Natural killer cell (primary cell): ENCODE measurements around the gene PALLD. TPM values are rescaled to one million over a fixed set of nuclear protein-coding genes. Genes with fewer than 3 reads are reported as not detected.

ENCODE experiments used
- ATAC-seq, 3 donors: fragments of 150-1000 bp in 2 of 3; fragments of 200-7000 bp in 1 of 3; cut with Tn5 transposase; 1 replicate in 1 of 3; 2 replicates in 2 of 3; pipeline ENCODE4 v1.10.0; 2021; ENCODE audit warnings: mild to moderate bottlenecking in 2 of 3, moderate library complexity in 2 of 3
- DNase-seq, 2 donors: peaks; one replicate each; pipeline versions ENCODE4 v3.0.0 to v3.0.0-alpha.2; 2013 to 2021; ENCODE audit warnings: mixed read lengths in 1 of 2
- H3K27ac ChIP-seq: one replicate; pipeline ENCODE4 v1.5.1; 2013; ENCODE audit warnings: mild to moderate bottlenecking, low read length
- H3K27me3 ChIP-seq: one replicate; pipeline ENCODE4 v1.6.1; 2013; ENCODE audit warnings: low read length; ENCODE audit not compliant: control insufficient read depth, insufficient read depth
- H3K36me3 ChIP-seq: one replicate; pipeline ENCODE4 v1.6.1; 2013; ENCODE audit warnings: low read length; ENCODE audit not compliant: control insufficient read depth, insufficient read depth
- H3K4me1 ChIP-seq: one replicate; pipeline ENCODE4 v1.6.1; 2013; ENCODE audit warnings: low read length; ENCODE audit not compliant: control insufficient read depth, insufficient read depth
- H3K4me3 ChIP-seq: one replicate; pipeline ENCODE4 v1.5.1; 2013; ENCODE audit warnings: low read length
- H3K9me3 ChIP-seq: one replicate; pipeline ENCODE4 v1.6.1; 2013; ENCODE audit warnings: low read length; ENCODE audit not compliant: control insufficient read depth, insufficient read depth
- H3K27ac Mint-ChIP-seq, 2 donors: one replicate each; pipeline ENCODE4 v1.8.0; 2022; ENCODE audit warnings: mild to moderate bottlenecking in 2 of 2, mixed read lengths in 2 of 2, moderate library complexity in 1 of 2
- H3K27me3 Mint-ChIP-seq, 2 donors: one replicate each; pipeline ENCODE4 v1.8.0; 2022; ENCODE audit warnings: low read depth in 2 of 2, mixed read lengths in 2 of 2
- H3K36me3 Mint-ChIP-seq: one replicate; pipeline ENCODE4 v1.8.0; 2022; ENCODE audit warnings: mixed read lengths
- H3K4me1 Mint-ChIP-seq, 2 donors: one replicate each; pipeline ENCODE4 v1.8.0; 2022; ENCODE audit warnings: mixed read lengths in 2 of 2
- H3K4me3 Mint-ChIP-seq: one replicate; pipeline ENCODE4 v1.8.0; 2022; ENCODE audit warnings: mild to moderate bottlenecking, moderate library complexity, mixed read lengths
- H3K9me3 Mint-ChIP-seq, 2 donors: one replicate each; pipeline ENCODE4 v1.8.0; 2022; ENCODE audit warnings: mixed read lengths in 2 of 2
- WGBS: methylation state at CpG from one replicate; pipeline ENCODE4 v1.1.7; 2013; ENCODE audit warnings: missing lambda C conversion rate; ENCODE audit not compliant: insufficient coverage; 5-methylcytosine and 5-hydroxymethylcytosine counted together
- intact Hi-C: fragments of 100-400 bp; cut with micrococcal nuclease; formaldehyde crosslinking; loops from one replicate; pipeline ENCODE4 v1.14.2; 2022
- total RNA-seq, 4 donors: library from RNA; stranded (reverse); fragments of 120-200 nt in 1 of 4; gene quantifications; one replicate each; pipeline versions ENCODE4 v1.2.3 to v1.2.4, GENCODE V29; 2013 to 2022
- TF ChIP-seq, protein P1 (sequence below): fragments of 200-600 bp; IDR thresholded peaks from one replicate; pipeline ENCODE4 v1.8.0; 2022; ENCODE audit warnings: antibody characterized with exemption

The PALLD gene
- total RNA-seq, 3 donors from 2014 or later (not counting 1 experiment from before 2014, with no cell fraction given) = 15.1 to 25.4 (median 22.8) TPM

DNA sequence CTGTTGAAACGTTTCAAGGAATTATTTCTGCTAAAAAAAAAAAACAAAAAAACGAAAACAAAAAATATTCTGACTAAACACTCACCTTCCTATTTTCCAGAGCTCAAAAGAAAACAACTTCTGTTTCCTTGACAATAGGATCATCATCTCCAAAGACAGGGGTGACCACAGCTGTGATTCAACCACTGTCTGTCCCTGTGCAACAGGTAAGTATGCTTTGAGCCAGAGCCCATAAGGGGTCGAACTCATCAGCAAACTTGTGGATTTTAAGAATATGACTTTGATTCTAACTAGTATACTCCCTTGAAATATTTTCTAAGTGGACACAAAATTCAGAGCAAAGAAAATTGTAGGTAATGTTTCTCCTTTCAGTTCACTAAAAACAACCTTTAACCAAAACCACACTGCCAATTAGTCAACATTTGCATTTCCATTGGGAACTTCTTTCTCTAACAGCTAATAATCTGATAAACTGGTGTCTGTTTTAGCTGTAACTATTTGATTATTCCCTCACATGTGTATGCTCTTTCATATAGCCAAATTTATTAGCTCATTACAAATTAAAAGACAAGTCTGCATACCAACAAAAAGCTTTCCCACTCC, 186.1 kb downstream of the PALLD start:
- no peak for ATAC-seq
- Histone ChIP-seq H3K4me1 (no peaks in the 10 kb centered on the region), H3K9me3 (no peaks in the 10 kb centered on the region), H3K4me3 (no peak overlapping the region), H3K36me3 (no peaks in the 10 kb centered on the region), H3K27me3 (no peaks in the 10 kb centered on the region), H3K27ac (no peak overlapping the region)
- DNase-seq = no peak
- H3K4me1 Mint-ChIP-seq = peaks cover 0 to 8% of the 10 kb centered on the region in 2 donors
- intact Hi-C loops = no loop called here
- peaks cover 13 to 14% of the 10 kb centered on the region in 2 donors for H3K27me3 Mint-ChIP-seq
- H3K9me3 Mint-ChIP-seq = no peaks in the 10 kb centered on the region
- no peak overlapping the region for H3K4me3 Mint-ChIP-seq
- H3K27ac Mint-ChIP-seq = no peak overlapping the region
- H3K36me3 Mint-ChIP-seq = no peaks in the 10 kb centered on the region
- WGBS = 83% methylated on average over 3 of the region's 3 CpGs
- TF ChIP-seq, protein P1, sequence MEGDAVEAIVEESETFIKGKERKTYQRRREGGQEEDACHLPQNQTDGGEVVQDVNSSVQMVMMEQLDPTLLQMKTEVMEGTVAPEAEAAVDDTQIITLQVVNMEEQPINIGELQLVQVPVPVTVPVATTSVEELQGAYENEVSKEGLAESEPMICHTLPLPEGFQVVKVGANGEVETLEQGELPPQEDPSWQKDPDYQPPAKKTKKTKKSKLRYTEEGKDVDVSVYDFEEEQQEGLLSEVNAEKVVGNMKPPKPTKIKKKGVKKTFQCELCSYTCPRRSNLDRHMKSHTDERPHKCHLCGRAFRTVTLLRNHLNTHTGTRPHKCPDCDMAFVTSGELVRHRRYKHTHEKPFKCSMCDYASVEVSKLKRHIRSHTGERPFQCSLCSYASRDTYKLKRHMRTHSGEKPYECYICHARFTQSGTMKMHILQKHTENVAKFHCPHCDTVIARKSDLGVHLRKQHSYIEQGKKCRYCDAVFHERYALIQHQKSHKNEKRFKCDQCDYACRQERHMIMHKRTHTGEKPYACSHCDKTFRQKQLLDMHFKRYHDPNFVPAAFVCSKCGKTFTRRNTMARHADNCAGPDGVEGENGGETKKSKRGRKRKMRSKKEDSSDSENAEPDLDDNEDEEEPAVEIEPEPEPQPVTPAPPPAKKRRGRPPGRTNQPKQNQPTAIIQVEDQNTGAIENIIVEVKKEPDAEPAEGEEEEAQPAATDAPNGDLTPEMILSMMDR = no peak

DNA sequence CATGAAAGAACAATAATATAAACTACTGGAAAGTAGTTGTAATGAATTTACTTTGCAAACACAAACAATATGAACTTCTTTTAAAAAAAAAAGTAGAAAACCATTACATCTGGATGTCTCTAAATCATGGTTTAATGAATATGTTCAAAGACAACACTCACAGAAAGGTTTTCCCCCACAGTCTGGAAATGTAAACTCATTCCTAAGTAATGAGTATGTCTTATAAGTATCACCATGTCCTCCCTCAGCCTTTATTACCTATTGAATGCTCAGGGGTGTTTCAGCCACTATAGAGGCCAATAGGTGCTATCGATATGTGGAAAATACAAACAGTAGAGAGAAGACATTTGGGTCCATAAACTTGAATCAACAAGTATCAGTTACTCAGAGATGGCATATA, 186.7 kb downstream of the PALLD start:
- no peak overlapping the region for H3K27ac ChIP-seq
- peaks cover 11 to 14% of the 10 kb centered on the region in 2 donors for H3K27me3 Mint-ChIP-seq
- H3K4me1 Mint-ChIP-seq = peaks cover 0 to 2% of the 10 kb centered on the region in 2 donors
- no peak overlapping the region for H3K27ac Mint-ChIP-seq
- TF ChIP-seq, protein P1 = no peak
- intact Hi-C loops = no loop called here
- DNase-seq (no peak), ATAC-seq (no peak)
- H3K27me3 ChIP-seq = no peaks in the 10 kb centered on the region
- H3K36me3 Mint-ChIP-seq = no peaks in the 10 kb centered on the region
- no CpG with 5 or more reads among the region's 1 CpG for WGBS
- H3K4me1 ChIP-seq = no peaks in the 10 kb centered on the region
- H3K4me3 ChIP-seq = no peak overlapping the region
- no peak overlapping the region for H3K4me3 Mint-ChIP-seq
- no peaks in the 10 kb centered on the region for H3K9me3 Mint-ChIP-seq
- H3K9me3 ChIP-seq = no peaks in the 10 kb centered on the region
- H3K36me3 ChIP-seq = no peaks in the 10 kb centered on the region

- Histone ChIP-seq H3K4me3 (no peak overlapping the region), H3K36me3 (no peaks in the 10 kb centered on the region), H3K9me3 (no peaks in the 10 kb centered on the region), H3K27ac (no peak overlapping the region), H3K4me1 (no peaks in the 10 kb centered on the region), H3K27me3 (no peaks in the 10 kb centered on the region)
- DNase-seq (no peak), ATAC-seq (no peak)
- no peak overlapping the region for H3K4me3 Mint-ChIP-seq
- intact Hi-C loops = no loop called here
- 69% methylated on average over 8 of the region's 8 CpGs for WGBS
- H3K27me3 Mint-ChIP-seq = peaks cover 11 to 14% of the 10 kb centered on the region in 2 donors
- no peaks in the 10 kb centered on the region for H3K36me3 Mint-ChIP-seq
- H3K4me1 Mint-ChIP-seq = no peaks in the 10 kb centered on the region
- TF ChIP-seq, protein P1 = no peak
- no peak overlapping the region for H3K27ac Mint-ChIP-seq
- no peaks in the 10 kb centered on the region for H3K9me3 Mint-ChIP-seq
These were observed 188.4 kb downstream of the PALLD start for GRCh38 chr4:168685136-168685809.
